Urinary bladder (tissue), 4 donors: Measurements from ENCODE around the gene ZNF664. TPM values are rescaled to one million over a fixed set of nuclear protein-coding genes. Genes with fewer than 3 reads are reported as not detected.

Experiments
- DNase-seq: peaks from one replicate; pipeline ENCODE4 v3.0.0-alpha.2; 2015; ENCODE audit errors: extremely low spot score
- H3K27ac ChIP-seq: one replicate; pipeline ENCODE4 v1.5.1; 2013; ENCODE audit warnings: low read depth, mild to moderate bottlenecking, moderate library complexity
- H3K36me3 ChIP-seq: one replicate; pipeline ENCODE4 v1.6.1; 2013; ENCODE audit warnings: mild to moderate bottlenecking, moderate library complexity; ENCODE audit not compliant: insufficient read depth
- H3K4me1 ChIP-seq: one replicate; pipeline ENCODE4 v1.6.1; 2013; ENCODE audit warnings: mild to moderate bottlenecking, moderate library complexity; ENCODE audit not compliant: insufficient read depth
- H3K4me3 ChIP-seq: one replicate; pipeline ENCODE4 v1.5.1; 2013; ENCODE audit warnings: low read depth, low read length
- WGBS: extraction: QIAGEN DNeasy Blood & Tissue Kit; methylation state at CpG from one replicate; pipeline ENCODE4 v1.1.7; 2013; 5-methylcytosine and 5-hydroxymethylcytosine counted together
- polyA plus RNA-seq: library from polyadenylated mRNA; stranded (reverse); fragments of 200-250 nt; gene quantifications from one replicate; pipeline ENCODE4 v1.2.3, GENCODE V29; 2013
- total RNA-seq: library from RNA; depleted of rRNA; stranded (reverse); fragments of >200 nt; gene quantifications from one replicate; pipeline ENCODE4 v1.2.3, GENCODE V29; 2014
- donor health status: healthy with polysubstance abuse.
- donor health status: healthy.

ZNF664 gene
- total and polyA plus RNA-seq, 2 donors, result 45.7 to 71.6 TPM

DNA sequence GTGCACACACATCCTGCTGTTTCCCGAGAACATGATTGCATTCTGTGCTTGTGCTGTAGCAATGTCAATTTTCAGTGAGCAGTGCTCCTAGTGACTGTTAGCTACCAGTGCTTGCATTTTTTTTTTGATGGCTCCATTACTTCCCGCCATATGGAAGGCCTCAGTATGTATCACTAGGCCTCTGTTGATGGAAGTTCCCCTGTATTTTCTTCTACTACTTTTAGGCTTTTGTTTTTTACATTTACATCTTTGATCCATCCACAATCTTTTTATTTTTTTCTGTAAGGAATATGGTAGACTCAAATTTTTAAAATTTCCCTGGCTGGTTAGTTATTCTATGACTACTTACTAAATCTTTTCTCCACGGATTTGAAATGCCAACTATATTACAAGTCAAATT, 49.1 kb downstream of the ZNF664 start:
- 96% methylated on average over 3 of the region's 3 CpGs for WGBS
- no peak for DNase-seq
- Histone ChIP-seq H3K36me3 (no peaks in the 10 kb centered on the region), H3K4me1 (no peaks in the 10 kb centered on the region), H3K4me3 (no peak overlapping the region), H3K27ac (no peak overlapping the region)

- H3K4me1 ChIP-seq, result no peaks in the 10 kb centered on the region
- 80% methylated on average over 8 of the region's 8 CpGs for WGBS
- H3K4me3 ChIP-seq, result no peak overlapping the region
- no peak overlapping the region for H3K27ac ChIP-seq
- no peak for DNase-seq
- no peaks in the 10 kb centered on the region for H3K36me3 ChIP-seq
Observed at GRCh38 chr12:124024263-124024678, 51.3 kb downstream of the ZNF664 start.

- no peaks in the 10 kb centered on the region for H3K4me1 ChIP-seq
- no peak overlapping the region for H3K27ac ChIP-seq
- no peak overlapping the region for H3K4me3 ChIP-seq
- H3K36me3 ChIP-seq, result no peaks in the 10 kb centered on the region
- 85% methylated on average over 7 of the region's 7 CpGs for WGBS
- DNase-seq, result no peak
Observed at GRCh38 chr12:124024776-124025175, 51.8 kb downstream of the ZNF664 start.

- H3K36me3 ChIP-seq, result no peaks in the 10 kb centered on the region
- 82% methylated on average over 8 of the region's 8 CpGs for WGBS
- no peak for DNase-seq
- no peak overlapping the region for H3K27ac ChIP-seq
- H3K4me1 ChIP-seq, result no peaks in the 10 kb centered on the region
- no peak overlapping the region for H3K4me3 ChIP-seq
Observed at GRCh38 chr12:124025661-124026060, 52.6 kb downstream of the ZNF664 start.

DNA sequence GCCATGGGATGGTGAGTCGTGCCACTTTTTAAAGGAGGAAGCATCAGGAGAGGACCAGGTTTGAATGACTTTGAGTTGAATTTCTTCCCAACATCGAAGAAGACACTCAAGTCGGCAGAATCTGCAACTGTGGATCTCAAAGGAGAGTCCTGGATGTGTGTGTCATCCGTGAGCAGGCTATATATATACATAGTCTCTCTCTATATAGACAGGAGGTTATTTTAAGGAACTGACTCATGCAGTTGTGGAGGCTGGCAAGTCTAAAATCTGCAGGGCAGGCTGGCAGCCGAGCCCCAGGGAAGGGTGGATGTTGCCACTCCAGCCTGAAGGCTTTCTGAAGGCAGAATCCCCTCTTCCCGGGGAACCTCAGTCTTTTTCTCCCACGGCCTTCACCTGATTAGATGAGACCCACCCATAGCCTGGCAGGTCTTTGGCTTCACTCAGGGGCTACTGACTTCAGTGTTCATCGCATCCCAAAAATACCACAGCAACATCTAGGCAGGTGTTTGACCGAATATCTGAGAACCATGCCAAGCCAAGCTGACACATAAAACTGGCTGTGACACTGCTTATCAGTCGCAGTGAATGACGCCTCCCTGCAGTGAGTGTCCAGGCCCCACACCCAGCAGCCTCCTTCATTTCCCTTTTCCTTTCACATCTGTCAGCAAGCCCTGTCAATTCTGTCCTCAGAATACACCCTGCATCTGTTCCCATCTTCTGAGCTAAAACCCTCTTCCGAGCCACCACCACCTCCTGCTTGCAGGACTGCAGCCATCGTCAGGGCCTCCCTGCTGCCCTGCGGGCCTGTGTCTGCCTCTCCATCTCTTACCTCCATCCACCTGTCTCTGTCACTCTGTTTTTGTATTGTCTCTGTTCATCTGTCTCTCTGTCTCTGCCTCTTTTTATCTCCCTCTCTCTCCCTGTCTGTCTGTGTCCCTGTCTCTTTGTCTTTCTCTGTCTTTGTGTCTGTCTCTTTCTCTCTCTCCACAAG, 54.0 kb downstream of the ZNF664 start:
- Histone ChIP-seq H3K27ac (no peak overlapping the region), H3K4me3 (no peak overlapping the region)
- 80% methylated on average over 14 of the region's 14 CpGs for WGBS

DNA sequence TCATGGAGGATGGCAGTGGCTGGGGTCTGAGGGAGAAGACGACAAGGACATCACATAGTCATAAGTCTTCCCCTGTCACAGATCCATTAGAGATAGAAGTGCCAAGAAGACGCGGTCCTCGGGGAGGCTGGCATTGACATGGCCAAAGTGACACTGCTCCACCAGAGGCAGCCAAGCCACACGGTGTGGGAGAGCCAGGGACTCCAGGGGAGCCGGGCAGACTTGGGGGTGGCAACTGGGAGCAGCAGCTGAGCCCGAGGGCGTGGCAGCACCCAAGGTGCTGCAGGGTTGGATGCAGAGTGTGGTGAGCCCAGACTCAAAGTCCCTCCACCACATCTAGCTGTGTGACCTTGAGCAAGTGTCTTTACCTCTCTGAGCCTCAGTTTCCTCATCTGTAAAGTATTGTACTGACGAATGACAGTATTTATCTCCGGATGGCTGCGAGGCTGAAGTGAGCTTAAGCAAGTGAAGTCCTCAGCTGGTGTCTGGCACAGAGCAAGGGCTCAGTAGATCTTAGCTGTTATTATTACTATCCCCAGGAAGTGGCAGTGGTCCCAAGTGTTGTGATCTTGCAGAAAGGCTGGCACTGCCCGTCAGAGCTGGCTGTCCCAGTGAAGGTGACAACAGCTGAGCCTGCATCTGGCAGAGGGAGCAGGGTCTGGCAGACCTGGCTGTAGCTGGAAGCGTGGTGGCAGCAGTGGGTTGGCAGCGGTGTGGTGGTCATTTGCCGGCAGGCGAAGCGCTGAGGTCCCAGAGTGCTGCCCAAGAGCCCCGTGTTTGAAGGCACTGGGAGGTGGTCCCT, 54.9 kb downstream of the ZNF664 start:
- Histone ChIP-seq H3K4me3 (no peak overlapping the region), H3K36me3 (no peaks in the 10 kb centered on the region), H3K4me1 (no peaks in the 10 kb centered on the region), H3K27ac (no peak overlapping the region)
- DNase-seq, result no peak
- 87% methylated on average over 18 of the region's 18 CpGs for WGBS

More for the DNA sequence above, 54.0 kb downstream of the ZNF664 start:
- H3K36me3 ChIP-seq, result no peaks in the 10 kb centered on the region
- H3K4me1 ChIP-seq, result no peaks in the 10 kb centered on the region
- DNase-seq, result no peak

- Histone ChIP-seq H3K36me3 (no peaks in the 10 kb centered on the region), H3K4me3 (no peak overlapping the region), H3K27ac (no peak overlapping the region), H3K4me1 (no peaks in the 10 kb centered on the region)
- no peak for DNase-seq
- WGBS, result 76% methylated on average over 5 of the region's 5 CpGs
Observed at GRCh38 chr12:124028555-124028925, 55.5 kb downstream of the ZNF664 start.

DNA sequence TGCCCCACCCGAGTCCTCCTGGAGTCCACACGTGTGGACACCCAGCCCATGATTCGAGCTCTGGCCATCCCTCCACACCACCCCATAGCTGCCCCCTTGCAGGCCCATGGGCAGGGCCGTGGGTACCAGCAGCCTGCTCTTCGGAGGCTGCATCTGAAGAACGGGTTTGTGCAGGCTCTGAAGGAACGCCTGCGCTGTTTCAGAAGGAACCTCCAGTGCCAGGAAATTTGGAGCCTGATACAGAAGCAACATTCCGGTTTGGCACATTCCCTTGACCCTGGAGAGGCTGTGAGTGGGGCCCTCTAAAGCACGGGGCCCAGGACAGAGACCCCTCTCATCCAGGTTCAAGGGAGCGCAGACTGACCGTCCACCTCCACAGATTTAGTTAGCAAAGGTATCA, 57.0 kb downstream of the ZNF664 start:
- Histone ChIP-seq H3K4me1 (no peaks in the 10 kb centered on the region), H3K4me3 (no peak overlapping the region), H3K27ac (no peak overlapping the region), H3K36me3 (no peaks in the 10 kb centered on the region)
- no peak for DNase-seq
- WGBS, result 66% methylated on average over 12 of the region's 12 CpGs

DNA sequence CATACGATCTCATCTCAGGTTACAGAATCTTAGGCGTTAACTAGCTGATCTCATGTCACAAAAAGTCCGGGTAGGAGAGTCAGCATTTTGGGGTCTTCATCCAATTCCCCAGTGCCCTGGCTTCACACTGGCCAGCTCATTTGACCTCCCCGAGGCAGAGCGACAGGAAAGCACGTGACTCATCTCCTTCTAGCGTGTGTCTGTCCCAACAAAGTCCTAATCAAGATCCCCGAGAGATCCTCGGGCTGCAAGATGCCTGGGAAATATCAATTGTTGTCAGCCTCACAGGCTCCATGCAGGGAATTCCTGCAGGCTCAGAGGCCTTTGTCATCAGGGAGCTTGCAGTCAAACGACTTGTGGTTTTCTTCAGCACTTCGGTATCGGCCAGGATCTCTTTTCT, 57.5 kb downstream of the ZNF664 start:
- H3K4me3 ChIP-seq, result no peak overlapping the region
- no peaks in the 10 kb centered on the region for H3K36me3 ChIP-seq
- WGBS, result 27% methylated on average over 12 of the region's 12 CpGs
- no peak for DNase-seq
- no peaks in the 10 kb centered on the region for H3K4me1 ChIP-seq
- no peak overlapping the region for H3K27ac ChIP-seq

DNA sequence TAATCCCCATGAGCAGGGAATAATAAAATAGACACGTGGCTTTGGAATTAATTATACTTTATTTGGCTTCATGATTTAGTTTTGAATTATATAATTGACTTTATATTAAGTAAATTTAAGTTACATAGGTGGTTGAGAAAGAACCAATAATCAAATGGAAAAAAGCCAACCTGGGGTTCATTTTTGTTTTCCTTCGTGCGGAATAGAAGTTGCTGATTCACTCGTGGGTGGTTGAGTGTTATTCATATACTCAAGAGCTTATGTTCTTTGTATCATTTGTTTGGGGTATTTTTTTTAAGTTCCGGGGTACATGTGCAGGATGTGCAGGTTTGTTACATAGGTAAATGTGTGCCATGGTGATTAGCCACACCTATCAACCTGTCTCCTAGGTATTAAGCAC, 58.0 kb downstream of the ZNF664 start:
- WGBS, result 88% methylated on average over 5 of the region's 5 CpGs
- DNase-seq, result no peak
- Histone ChIP-seq H3K36me3 (no peaks in the 10 kb centered on the region), H3K4me3 (no peak overlapping the region), H3K4me1 (no peaks in the 10 kb centered on the region), H3K27ac (no peak overlapping the region)

DNA sequence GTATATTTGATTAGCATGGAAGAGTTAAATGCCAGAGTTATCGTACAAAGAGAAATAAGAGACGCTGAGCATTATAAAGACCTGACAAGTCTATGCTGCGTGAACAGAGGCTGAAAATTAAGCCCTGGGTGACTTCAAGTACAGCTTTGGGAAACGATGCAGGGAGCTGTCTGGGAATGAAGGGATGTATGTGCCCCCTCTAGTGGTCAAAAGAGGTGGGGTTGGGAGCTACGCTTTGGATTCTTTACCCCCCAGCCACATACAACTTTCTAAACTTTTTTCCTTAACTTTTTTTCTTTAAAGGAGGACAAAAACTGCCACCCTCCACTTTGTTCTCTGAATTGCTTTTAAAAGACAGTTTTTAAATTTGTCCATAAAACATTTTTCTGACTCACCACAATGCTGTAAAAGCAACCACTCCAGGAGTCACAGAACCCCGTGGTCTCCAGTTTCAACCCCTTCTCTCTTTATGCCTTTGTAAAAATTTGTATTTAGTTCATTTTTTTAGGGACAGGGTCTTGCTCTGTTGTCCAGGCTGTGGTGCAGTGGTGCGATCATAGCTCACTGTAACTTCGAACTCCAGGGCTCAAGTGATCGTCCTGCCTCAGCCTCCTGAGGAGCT, 59.4 kb downstream of the ZNF664 start:
- Histone ChIP-seq H3K4me1 (no peaks in the 10 kb centered on the region), H3K27ac (no peak overlapping the region), H3K4me3 (no peak overlapping the region), H3K36me3 (no peaks in the 10 kb centered on the region)
- 53% methylated on average over 9 of the region's 9 CpGs for WGBS
- DNase-seq, result no peak

DNA sequence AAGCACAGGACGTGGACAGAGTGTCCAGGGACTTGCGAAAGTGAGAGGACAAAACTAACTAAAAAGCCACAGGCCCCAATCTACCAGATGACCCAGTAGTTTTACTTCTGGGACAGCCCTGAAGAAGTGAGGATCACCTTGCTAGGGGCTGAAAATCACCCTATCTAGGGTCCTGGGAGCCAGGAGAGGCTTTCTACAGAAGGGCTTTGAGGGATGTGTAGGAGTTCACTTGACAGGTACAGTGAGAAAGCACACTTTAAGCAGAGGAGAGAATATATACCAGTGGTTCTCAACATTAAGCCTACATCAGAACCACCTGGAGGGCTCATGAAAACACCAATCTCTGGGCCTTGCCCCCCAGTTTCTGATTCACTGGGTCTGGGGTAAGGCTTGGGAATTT, 60.8 kb downstream of the ZNF664 start:
- no peak overlapping the region for H3K27ac ChIP-seq
- DNase-seq, result no peak
- whole genome bisulfite sequencing, result 95% methylated on average over 2 of the region's 2 CpGs

GRCh38 chr12:124034297-124034696, 61.3 kb downstream of the ZNF664 start:
- Histone ChIP-seq H3K4me1 (no peaks in the 10 kb centered on the region), H3K27ac (no peak overlapping the region), H3K4me3 (no peak overlapping the region), H3K36me3 (no peaks in the 10 kb centered on the region)
- DNase-seq, result no peak
- WGBS, result 86% methylated on average over 11 of the region's 11 CpGs

More for the DNA sequence above, 60.8 kb downstream of the ZNF664 start:
- Histone ChIP-seq H3K4me3 (no peak overlapping the region), H3K36me3 (no peaks in the 10 kb centered on the region), H3K4me1 (no peaks in the 10 kb centered on the region)
